GM12874 (cell line): ENCODE measurements around the gene DISP2.

Source experiments
- TF ChIP-seq, protein P1 (sequence below): IDR thresholded peaks from 2 replicates; pipeline ENCODE4 v1.5.1; 2011; ENCODE audit warnings: low read depth, mild to moderate bottlenecking, control low read depth, low read length, moderate library complexity; ENCODE audit not compliant: insufficient read depth

DISP2 gene

DNA sequence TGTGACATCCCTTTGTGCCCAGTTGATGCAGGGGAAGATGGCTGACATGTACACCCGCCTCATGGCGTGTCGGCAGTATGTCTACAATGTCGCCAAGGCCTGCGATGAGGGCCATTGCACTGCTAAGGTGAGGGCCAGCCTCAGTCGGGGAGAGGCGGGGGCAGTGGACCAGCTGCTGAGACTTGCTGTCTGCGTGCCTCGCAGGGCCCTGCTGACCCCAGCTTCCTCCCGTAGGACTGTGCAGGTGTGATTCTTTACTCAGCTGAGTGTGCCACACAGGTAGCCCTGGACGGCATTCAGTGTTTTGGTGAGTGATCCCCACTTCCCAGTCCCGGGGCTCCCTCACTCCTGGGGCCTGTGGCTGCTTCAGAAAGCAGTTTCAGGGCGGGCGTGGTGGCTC lies 58.0 kb downstream of the DISP2 start:
- TF ChIP-seq, protein P1, sequence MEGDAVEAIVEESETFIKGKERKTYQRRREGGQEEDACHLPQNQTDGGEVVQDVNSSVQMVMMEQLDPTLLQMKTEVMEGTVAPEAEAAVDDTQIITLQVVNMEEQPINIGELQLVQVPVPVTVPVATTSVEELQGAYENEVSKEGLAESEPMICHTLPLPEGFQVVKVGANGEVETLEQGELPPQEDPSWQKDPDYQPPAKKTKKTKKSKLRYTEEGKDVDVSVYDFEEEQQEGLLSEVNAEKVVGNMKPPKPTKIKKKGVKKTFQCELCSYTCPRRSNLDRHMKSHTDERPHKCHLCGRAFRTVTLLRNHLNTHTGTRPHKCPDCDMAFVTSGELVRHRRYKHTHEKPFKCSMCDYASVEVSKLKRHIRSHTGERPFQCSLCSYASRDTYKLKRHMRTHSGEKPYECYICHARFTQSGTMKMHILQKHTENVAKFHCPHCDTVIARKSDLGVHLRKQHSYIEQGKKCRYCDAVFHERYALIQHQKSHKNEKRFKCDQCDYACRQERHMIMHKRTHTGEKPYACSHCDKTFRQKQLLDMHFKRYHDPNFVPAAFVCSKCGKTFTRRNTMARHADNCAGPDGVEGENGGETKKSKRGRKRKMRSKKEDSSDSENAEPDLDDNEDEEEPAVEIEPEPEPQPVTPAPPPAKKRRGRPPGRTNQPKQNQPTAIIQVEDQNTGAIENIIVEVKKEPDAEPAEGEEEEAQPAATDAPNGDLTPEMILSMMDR = no peak

DNA sequence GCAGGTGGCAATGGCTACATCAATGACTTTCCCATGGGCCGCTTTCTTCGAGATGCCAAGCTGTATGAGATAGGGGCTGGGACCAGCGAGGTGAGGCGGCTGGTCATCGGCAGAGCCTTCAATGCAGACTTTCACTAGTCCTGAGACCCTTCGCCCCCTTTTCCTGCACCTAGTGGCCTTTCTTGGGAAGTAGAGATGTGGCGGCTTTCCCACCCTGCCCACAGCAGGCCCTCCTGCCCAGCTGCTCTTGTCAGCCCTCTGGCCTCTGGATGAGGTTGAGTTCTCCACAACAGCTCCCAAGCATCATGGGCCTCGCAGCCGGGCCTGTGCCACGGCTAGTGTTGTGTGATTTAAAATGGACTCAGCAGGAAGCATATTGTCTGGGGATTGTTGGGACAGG lies 60.1 kb downstream of the DISP2 start:
- TF ChIP-seq, protein P1 = no peak

DNA sequence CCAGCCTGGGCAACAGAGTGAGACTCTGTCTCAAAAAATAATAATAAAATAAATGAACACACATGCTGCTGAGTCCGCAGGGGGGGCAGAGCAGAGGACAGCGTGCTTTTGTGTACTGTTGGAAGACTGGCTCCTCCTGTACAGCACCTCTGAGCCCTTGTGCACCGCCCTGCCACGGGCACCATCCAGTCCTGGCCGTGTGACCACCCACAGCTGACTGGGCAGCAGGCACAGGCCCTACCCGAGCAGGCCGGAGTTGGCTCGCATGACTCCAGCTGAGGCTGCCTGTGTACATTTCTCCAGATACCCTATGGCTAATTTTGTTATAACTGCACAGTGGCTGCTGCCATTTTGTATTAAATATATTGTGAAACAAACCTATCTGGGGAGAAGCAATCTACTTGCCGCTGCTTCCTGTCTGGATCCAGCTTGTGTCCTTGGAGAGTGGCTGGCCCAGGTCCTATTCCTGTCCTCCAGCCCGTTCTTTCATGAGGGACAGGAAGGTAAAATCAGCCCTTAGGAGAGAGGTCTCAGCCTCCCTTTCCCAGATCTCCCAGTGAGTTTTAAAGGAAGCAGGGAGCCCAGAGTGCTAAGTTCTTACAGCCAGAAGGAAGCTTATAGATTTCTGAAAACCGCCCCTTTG lies 62.2 kb downstream of the DISP2 start:
- TF ChIP-seq, protein P1 = no peak

DNA sequence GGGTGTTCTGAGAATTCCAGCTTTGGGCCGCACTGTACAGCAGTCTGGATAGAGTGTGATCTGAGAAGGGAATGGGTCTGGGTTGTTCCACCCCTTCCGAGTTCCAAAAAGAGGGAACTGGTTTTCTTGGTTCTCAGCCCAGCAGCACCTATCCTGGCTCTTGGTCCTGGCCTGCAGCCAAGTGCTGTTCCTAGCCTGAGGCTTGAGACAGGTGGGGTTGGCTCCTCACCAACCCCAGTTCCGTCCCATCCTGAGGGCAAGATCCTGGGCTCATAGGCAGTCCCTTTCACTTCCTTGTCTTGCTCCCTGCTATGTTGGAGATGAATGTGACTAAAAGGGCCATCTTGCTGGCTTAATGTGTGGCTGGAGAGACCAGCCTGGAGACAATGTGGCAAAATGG lies 62.8 kb downstream of the DISP2 start:
- TF ChIP-seq, protein P1 = no peak

DNA sequence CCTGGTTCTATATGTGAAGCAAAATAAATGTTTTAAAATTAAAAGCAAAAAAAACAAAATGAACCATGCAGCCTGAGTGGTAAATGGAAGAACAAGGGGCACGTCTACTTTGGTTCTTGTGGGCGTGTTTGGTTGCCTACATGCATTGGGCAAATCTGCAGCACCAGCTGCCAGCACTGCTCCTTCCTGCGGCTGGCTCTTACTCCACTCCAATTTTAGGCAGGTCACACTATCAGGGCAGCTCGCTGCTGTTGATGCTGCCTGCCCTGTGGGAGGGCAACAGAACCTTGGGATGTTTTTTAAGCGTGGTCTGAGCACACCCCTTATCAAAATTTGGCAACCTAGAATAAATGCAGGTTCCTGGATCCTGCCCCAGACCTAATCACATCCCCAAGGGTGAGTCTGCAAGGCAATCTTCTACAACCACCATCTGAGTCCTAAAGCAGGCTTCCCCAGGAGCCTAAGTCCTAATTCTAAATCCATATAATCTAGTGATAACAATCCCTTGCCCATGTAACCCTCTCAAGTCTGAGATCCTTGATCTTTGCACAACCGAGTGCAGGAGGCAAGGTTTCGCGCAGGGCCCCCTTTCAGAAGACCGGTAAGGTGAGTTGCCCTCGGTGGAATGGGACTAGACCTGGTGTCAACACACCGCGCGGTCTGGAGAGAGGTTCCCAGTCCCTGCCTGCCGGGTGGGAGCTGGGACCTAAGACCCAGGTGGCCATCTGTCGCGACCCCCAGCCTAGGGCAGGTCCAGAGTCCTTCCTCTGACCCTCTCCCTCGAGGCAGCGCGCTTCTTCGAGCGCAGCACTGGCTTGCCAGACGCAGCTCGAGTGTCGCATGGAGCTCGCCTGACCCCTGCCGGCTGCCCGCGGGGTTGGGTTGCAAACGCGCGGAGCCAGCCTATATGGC lies 63.5 kb downstream of the DISP2 start:
- TF ChIP-seq, protein P1 = peak; percentile 99

DNA sequence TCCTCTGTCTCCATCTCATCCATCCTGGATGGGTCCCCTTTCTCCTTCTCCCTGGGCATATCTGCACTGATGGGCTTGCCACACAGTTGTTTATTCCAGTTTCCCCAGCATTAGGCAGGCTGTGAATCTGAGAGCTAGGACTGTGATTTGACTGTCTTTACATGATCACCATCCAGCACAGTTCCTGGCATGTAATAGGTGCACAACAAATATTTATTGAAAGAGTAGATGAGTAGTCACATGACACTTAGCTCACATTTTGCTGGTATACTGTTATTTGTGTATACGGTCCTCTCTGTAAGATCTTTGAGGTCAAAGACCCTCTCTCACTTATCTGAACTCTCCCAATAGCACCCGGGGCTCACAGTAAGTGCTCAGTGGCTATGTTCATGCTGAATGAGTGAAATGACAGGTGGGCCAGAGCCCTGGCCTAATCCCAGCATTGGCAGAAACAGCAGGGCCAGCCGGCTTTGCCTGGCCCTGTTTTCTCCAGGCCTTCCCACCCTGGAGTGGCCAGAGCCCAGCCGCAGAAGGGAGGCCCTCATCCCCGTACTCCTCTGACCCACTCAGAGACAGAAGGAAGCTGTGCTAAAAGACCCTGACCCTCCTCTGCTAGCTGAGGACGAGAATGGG lies 66.6 kb downstream of the DISP2 start:
- TF ChIP-seq, protein P1 = no peak

DNA sequence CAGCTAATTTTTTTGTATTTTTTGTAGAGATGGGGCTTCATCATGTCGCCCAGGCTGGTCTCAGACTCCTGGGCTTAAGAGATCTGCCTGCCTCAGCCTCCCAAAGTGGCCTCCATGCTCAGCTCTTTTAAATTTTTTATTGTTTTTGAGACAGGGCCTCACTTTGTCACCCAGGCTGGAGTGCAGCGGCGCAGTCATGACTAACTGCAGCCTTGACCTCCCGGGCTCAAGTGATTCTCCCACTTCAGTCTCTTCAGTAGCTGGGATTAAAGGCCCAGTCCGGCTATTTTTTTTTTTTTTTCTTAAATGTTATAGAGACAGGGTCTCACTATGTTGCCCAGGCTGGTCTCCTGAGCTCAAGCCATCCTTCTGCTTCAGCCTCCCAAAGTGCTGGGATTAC lies 67.7 kb downstream of the DISP2 start:
- TF ChIP-seq, protein P1 = no peak
